Cardiac fibroblast (primary cell): ENCODE results near the gene ARID3A.

Experiments
- DNase-seq, 2 donors: peaks; one replicate each; pipeline versions ENCODE4 v3.0.0 to v3.0.0-alpha.2; 2010; ENCODE audit warnings: low read depth in 2 of 2
- H3K4me3 ChIP-seq, 2 donors: replicated peaks in 1 of 2; 1 replicate in 1 of 2; 2 replicates in 1 of 2; pipeline ENCODE4 v1.5.1; 2011; ENCODE audit warnings: low read depth in 2 of 2, low read length in 2 of 2, mild to moderate bottlenecking in 2 of 2, moderate library complexity in 1 of 2
- CTCF ChIP-seq: IDR thresholded peaks from one replicate; pipeline ENCODE4 v1.5.1; 2011; ENCODE audit warnings: low read depth, mild to moderate bottlenecking, low read length, inconsistent platforms

Gene ARID3A

GRCh38 chr19:906480-906879 lies 19.4 kb upstream of the ARID3A start:
- no peak overlapping the region for H3K4me3 ChIP-seq
- TF ChIP-seq CTCF, result no peak
- no peak for DNase-seq

DNA sequence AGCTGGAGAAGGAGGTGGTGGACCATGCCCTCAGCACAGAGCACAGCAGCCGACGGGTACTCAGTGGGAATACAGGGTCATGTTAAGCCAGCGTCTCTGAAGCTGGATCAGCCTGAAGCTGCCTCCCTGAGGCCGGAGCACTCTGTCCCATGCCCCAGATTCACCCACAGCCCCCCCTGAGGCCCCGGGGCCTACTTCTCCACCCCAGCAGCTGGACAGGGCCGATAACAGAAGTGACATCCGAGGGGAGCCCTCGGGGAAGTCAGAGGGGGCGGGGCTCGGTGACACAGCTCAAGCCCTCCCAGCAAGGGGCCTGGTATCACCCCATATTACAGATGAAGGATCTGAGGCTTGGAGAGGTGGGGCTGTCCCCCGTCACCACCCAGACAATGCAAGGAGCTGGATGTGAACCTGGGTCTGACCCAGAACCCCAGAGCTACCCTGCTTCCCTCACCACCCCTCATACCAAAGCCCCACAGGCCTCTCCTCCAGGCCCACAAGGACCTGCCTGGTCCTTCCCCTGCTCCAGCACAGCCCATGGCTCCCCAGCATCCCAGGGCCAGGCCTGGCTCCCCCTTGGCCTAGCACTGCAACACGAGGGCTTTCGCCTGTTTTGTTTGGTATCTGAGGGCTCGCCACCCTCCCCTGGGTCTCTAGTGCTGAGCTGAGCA lies 18.5 kb upstream of the ARID3A start:
- TF ChIP-seq CTCF, result no peak
- no peak for DNase-seq
- H3K4me3 ChIP-seq, result no peak overlapping the region

DNA sequence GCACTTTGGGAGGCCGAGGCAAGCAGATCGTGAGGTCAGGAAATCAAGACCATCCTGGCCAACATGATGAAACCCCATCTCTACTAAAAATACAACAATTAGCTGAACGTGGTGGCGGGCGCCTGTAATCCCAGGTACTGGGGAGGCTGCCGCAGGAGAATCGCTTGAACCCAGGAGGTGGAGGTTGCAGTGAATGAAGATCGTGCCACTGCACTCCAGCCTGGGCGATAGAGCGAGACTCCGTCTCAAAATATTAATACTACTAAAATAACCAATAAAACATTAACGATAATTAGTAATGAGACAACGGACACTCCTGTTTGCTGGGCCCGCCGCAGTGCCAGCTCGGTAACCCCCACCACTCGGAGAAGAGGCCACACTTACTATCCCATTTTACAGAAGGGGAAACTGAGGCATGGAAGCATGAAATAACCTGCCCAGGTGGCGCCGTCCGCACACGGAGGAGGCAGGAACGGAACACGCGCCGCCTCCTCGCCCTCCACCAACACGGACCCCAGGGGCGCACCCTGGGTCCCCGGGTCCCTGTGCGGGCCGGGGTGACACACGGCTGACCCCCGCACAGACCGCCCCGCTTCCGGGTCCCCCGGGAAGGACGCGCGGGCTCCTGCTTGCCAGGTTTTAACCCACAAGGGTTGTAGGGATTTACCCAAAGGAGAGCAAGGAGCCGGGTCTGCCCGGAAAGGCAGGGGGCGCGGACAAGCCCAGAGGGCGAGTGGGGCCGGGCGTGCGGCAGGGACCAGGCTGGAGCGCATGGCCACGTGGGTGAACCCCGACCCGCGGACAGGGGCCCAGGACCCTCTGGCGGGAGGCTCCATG lies 14.4 kb upstream of the ARID3A start:
- TF ChIP-seq CTCF, result no peak
- H3K4me3 ChIP-seq, result peak overlapping the region; percentile 13 to 38
- DNase-seq, result no peak

DNA sequence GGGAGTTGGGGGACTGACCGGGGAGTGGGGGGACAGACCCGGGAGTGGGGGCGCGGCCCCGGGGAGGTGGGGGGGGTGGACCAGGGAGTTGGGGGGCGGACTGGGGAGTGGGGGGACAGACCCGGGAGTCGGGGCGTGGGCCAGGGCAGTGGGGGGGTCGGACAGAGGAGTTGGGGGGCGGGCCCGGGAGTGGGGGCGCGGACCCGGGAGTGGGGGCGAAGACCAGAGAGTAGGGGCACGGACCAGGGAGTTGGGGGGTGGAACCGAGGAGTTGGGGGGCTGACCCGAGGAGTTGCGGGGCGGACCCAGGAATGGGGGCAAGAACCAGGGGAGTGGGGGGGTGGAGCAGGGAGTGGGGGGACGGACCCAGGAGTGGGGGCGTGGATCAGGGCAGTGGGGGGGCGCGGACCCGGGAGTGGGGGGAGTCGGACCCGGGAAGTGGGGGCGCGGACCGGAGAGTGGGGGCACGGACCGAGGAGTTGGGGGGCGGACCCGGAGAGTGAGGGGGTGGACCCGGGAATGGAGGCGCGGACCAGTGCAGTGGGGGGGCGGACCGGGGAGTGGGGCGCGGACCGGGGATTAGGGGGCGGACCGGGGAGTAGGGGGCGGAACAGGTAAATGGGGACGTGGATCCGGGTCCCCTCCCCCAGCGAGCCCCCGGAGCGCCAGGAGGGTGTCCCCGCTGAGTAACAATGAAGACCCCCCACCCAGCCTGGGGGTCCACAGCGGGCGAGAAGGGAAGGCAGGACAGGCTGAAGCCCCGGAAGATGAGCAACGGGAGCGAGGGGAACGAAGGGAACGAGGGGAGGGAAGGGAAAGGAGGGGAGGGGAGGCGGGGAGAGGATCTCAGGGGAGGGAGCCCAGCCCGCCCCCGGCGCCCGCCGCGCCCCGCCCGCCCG lies 13.4 kb upstream of the ARID3A start:
- TF ChIP-seq CTCF, result no peak
- H3K4me3 ChIP-seq, result peak overlapping the region; percentile 92 to 94
- DNase-seq, result no peak

DNA sequence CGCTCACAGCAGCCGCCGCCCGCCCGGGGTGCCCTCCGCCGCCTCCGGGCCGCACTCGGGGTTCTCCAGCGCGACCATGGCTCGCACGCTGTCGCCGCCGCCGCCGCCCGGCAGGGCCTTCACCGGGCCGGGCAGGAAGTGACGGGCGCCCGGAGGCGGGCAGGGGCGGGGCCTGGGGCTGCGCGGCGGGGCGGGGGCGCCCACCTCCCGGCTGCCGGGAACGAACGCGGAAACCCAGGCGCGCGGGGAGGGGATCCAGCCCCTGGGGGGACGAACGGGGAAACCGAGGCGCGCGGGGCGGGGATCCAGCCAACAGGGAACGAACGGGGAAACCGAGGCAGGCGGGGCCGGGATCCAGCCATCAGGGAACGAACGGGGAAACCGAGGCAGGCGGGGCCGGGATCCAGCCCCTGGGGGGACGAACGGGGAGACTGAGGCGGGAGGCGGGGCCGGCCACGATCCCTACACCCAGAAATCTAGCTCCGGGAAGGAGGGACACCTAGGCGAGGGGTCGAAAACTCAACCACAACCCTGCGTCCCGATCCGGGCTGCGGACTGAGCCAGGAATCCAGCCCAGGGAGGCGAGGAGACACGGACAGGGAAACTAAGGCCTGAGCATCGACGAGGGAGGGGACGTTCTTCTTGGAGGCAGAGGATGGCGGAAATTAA lies 12.6 kb upstream of the ARID3A start, which contains the start of gene R3HDM4:
Gene R3HDM4, minus strand, starts transcription at position 140 of the 669 bp plus-strand sequence. Its CDS starts 62 bp downstream, at position 78.
- peak; percentile 46 to 71 for DNase-seq

More for the DNA sequence above, 12.6 kb upstream of the ARID3A start, which contains the start of gene R3HDM4:
- no peak for TF ChIP-seq CTCF
- peak within 1 kb of the TSS; percentile 92 to 94 for H3K4me3 ChIP-seq
